ENCODE measurements around the gene PCNX3.

The PCNX3 gene

GRCh38 chr11:65598258-65598699, 17.3 kb upstream of the PCNX3 start:
- DNase-seq (ENCODE audit: low read depth in 2 of 2), result no peak

GRCh38 chr11:65599216-65599954, 16.2 kb upstream of the PCNX3 start:
- no peak for DNase-seq (ENCODE audit: low read depth in 2 of 2)

- no peak for DNase-seq (ENCODE audit: low read depth in 2 of 2)
These were observed 15.7 kb upstream of the PCNX3 start for GRCh38 chr11:65599955-65600246.

- no peak for DNase-seq (ENCODE audit: low read depth in 2 of 2)
These were observed 11.3 kb upstream of the PCNX3 start for GRCh38 chr11:65604258-65604657.

GRCh38 chr11:65606876-65607613, 8.5 kb upstream of the PCNX3 start:
- DNase-seq (ENCODE audit: low read depth in 2 of 2), result peak; percentile 89 to 90

- DNase-seq (ENCODE audit: low read depth in 2 of 2), result no peak
These were observed 7.8 kb upstream of the PCNX3 start for GRCh38 chr11:65607614-65608426.

- DNase-seq (ENCODE audit: low read depth in 2 of 2), result no peak
These were observed 6.3 kb upstream of the PCNX3 start for GRCh38 chr11:65609229-65609628.

GRCh38 chr11:65609665-65610064, 5.9 kb upstream of the PCNX3 start:
- DNase-seq (ENCODE audit: low read depth in 2 of 2), result no peak

GRCh38 chr11:65610404-65610803, 5.2 kb upstream of the PCNX3 start:
- no peak for DNase-seq (ENCODE audit: low read depth in 2 of 2)

GRCh38 chr11:65611028-65611757, 4.4 kb upstream of the PCNX3 start:
- DNase-seq (ENCODE audit: low read depth in 2 of 2), result no peak

- no peak for DNase-seq (ENCODE audit: low read depth in 2 of 2)
These were observed 3.6 kb upstream of the PCNX3 start for GRCh38 chr11:65611758-65612603.

- no peak for DNase-seq (ENCODE audit: low read depth in 2 of 2)
These were observed 2.9 kb upstream of the PCNX3 start for GRCh38 chr11:65612691-65613090.

GRCh38 chr11:65613091-65613928, 2.3 kb upstream of the PCNX3 start:
- DNase-seq (ENCODE audit: low read depth in 2 of 2), result no peak

GRCh38 chr11:65615950-65616574, 486 bp downstream of the PCNX3 start:
- DNase-seq (ENCODE audit: low read depth in 2 of 2), result no peak

GRCh38 chr11:65616575-65617001, 1.0 kb downstream of the PCNX3 start:
- DNase-seq (ENCODE audit: low read depth in 2 of 2), result no peak

- no peak for DNase-seq (ENCODE audit: low read depth in 2 of 2)
These were observed 1.7 kb downstream of the PCNX3 start for GRCh38 chr11:65617136-65617850.

GRCh38 chr11:65617990-65618751, 2.6 kb downstream of the PCNX3 start:
- DNase-seq (ENCODE audit: low read depth in 2 of 2), result no peak

GRCh38 chr11:65618763-65619162, 3.2 kb downstream of the PCNX3 start:
- DNase-seq (ENCODE audit: low read depth in 2 of 2), result no peak
